Heart left ventricle (tissue), 13 donors: ENCODE data around the gene SYNE2.

Experiments used
- CTCF ChIP-seq, 12 donors: fragments of 200-600 bp; sonication (generic) in 4 of 12; IDR thresholded peaks; one replicate each; pipeline versions ENCODE4 v1.5.0 to v1.8.0; 2018 to 2022; ENCODE audit warnings: antibody characterized with exemption in 12 of 12, mild to moderate bottlenecking in 5 of 12
- POLR2A ChIP-seq, 2 donors: fragments of 450-650 bp; IDR thresholded peaks; one replicate each; pipeline ENCODE4 v1.6.1; 2017; ENCODE audit warnings: antibody characterized with exemption in 2 of 2, mild to moderate bottlenecking in 2 of 2, moderate library complexity in 2 of 2
- donor health status: ischemic (EF 13 %, LVEDD 7.1; RV severe dilation, severe dysfunction).
- donor health status: DM: no; HTN: yes; CAD: no.
- donor health status: DM: no; HTN: no; CAD: no.
- donor health status: ischemic (EF 25% LVEDD 6.9; RV normal size, moderate dysfunction).
- donor health status: ischemic (EF 25% LVEDD 5.7; RV mildly dilated, moderate dysfunction).
- donor health status: ischemic (EF 35%, LVEDD 5.7; RV mildly dilated, moderate dysfunction).
- donor health status: nonischemic (EF 11% LVEDD 7.7; RV severe dilation, severe dysfunction).
- donor health status: DM: yes; HTN: yes; CAD: no.
- donor health status: PGD.
- donor health status: ischemic (EF 29% LVEDD 5.4; RV normal size, mild dysfunction).
- donor health status: nonischemic (EF 23%, LVEDD 6.1; RV moderate dilation, normal function).

DNA sequence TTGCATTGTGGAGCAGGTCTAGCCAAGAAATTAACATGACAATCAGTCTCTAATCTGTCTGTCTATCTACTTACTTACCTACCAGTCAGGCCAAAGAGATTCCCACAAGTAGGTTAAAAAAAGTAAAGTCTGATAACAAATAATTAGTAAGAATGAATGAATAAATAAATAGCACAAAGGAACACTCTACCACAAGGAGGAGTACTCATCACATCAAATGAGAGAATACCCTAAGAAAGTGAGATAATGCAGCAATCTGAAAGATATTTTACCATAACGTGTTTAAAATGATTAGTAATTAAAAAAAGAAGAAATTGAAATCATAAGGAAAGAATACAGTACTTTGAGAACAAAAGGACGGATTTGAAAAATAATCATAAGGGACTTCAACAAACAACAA, 187.2 kb downstream of the SYNE2 start:
- TF ChIP-seq CTCF (IDR thresholded peaks at IDR 0.05) (peak in 6 of 12 donors; percentile 10 to 34 (median 30)), POLR2A (IDR thresholded peaks at IDR 0.05) (no peak)
